Natural killer cell (primary cell): Measurements from ENCODE around the gene ZNF644. TPM values are rescaled to one million over a fixed set of nuclear protein-coding genes. Genes with fewer than 3 reads are reported as not detected.
A peak's percentile ranks its signal among the peaks of the same experiment; 100 is the strongest.

Experiments
- ATAC-seq, 3 donors: fragments of 150-1000 bp in 2 of 3; fragments of 200-7000 bp in 1 of 3; cut with Tn5 transposase; 1 replicate in 1 of 3; 2 replicates in 2 of 3; pipeline ENCODE4 v1.10.0; 2021; ENCODE audit warnings: mild to moderate bottlenecking in 2 of 3, moderate library complexity in 2 of 3
- DNase-seq, 2 donors: peaks; one replicate each; pipeline versions ENCODE4 v3.0.0 to v3.0.0-alpha.2; 2013 to 2021; ENCODE audit warnings: mixed read lengths in 1 of 2
- H3K27ac ChIP-seq: one replicate; pipeline ENCODE4 v1.5.1; 2013; ENCODE audit warnings: mild to moderate bottlenecking, low read length
- H3K27me3 ChIP-seq: one replicate; pipeline ENCODE4 v1.6.1; 2013; ENCODE audit warnings: low read length; ENCODE audit not compliant: control insufficient read depth, insufficient read depth
- H3K36me3 ChIP-seq: one replicate; pipeline ENCODE4 v1.6.1; 2013; ENCODE audit warnings: low read length; ENCODE audit not compliant: control insufficient read depth, insufficient read depth
- H3K4me1 ChIP-seq: one replicate; pipeline ENCODE4 v1.6.1; 2013; ENCODE audit warnings: low read length; ENCODE audit not compliant: control insufficient read depth, insufficient read depth
- H3K4me3 ChIP-seq: one replicate; pipeline ENCODE4 v1.5.1; 2013; ENCODE audit warnings: low read length
- H3K9me3 ChIP-seq: one replicate; pipeline ENCODE4 v1.6.1; 2013; ENCODE audit warnings: low read length; ENCODE audit not compliant: control insufficient read depth, insufficient read depth
- H3K27ac Mint-ChIP-seq, 2 donors: one replicate each; pipeline ENCODE4 v1.8.0; 2022; ENCODE audit warnings: mild to moderate bottlenecking in 2 of 2, mixed read lengths in 2 of 2, moderate library complexity in 1 of 2
- H3K27me3 Mint-ChIP-seq, 2 donors: one replicate each; pipeline ENCODE4 v1.8.0; 2022; ENCODE audit warnings: low read depth in 2 of 2, mixed read lengths in 2 of 2
- H3K36me3 Mint-ChIP-seq: one replicate; pipeline ENCODE4 v1.8.0; 2022; ENCODE audit warnings: mixed read lengths
- H3K4me1 Mint-ChIP-seq, 2 donors: one replicate each; pipeline ENCODE4 v1.8.0; 2022; ENCODE audit warnings: mixed read lengths in 2 of 2
- H3K4me3 Mint-ChIP-seq: one replicate; pipeline ENCODE4 v1.8.0; 2022; ENCODE audit warnings: mild to moderate bottlenecking, moderate library complexity, mixed read lengths
- H3K9me3 Mint-ChIP-seq, 2 donors: one replicate each; pipeline ENCODE4 v1.8.0; 2022; ENCODE audit warnings: mixed read lengths in 2 of 2
- CTCF ChIP-seq: fragments of 200-600 bp; IDR thresholded peaks from one replicate; pipeline ENCODE4 v1.8.0; 2022; ENCODE audit warnings: antibody characterized with exemption
- WGBS: methylation state at CpG from one replicate; pipeline ENCODE4 v1.1.7; 2013; ENCODE audit warnings: missing lambda C conversion rate; ENCODE audit not compliant: insufficient coverage; 5-methylcytosine and 5-hydroxymethylcytosine counted together
- intact Hi-C: fragments of 100-400 bp; cut with micrococcal nuclease; formaldehyde crosslinking; loops from one replicate; pipeline ENCODE4 v1.14.2; 2022
- total RNA-seq, 4 donors: library from RNA; stranded (reverse); fragments of 120-200 nt in 1 of 4; gene quantifications; one replicate each; pipeline versions ENCODE4 v1.2.3 to v1.2.4, GENCODE V29; 2013 to 2022

Gene ZNF644
- total RNA-seq: 100 to 1,000 TPM; 135 to 157 (median 142) TPM
- 172 TPM for total RNA-seq (2013)

GRCh38 chr1:91021686-91022517 is at the start of gene ZNF644:
TSS of gene ZNF644 (minus strand) at chr1:91022035. CDS start at chr1:90982353, 39,682 bp downstream.
- Mint-ChIP-seq H3K27ac (peak within 1 kb of the TSS; percentile 94 to 97), H3K9me3 (no peaks in the 10 kb centered on the region), H3K4me1 (peaks cover 39 to 48% of the 10 kb centered on the region in 2 donors), H3K4me3 (peak within 1 kb of the TSS; percentile 92), H3K27me3 (no peaks in the 10 kb centered on the region), H3K36me3 (no peaks in the 10 kb centered on the region)
- Histone ChIP-seq H3K36me3 (no peaks in the 10 kb centered on the region), H3K27ac (peak within 1 kb of the TSS; percentile 100), H3K4me1 (peaks cover 20% of the 10 kb centered on the region), H3K9me3 (no peaks in the 10 kb centered on the region), H3K4me3 (peak within 1 kb of the TSS; percentile 99), H3K27me3 (no peaks in the 10 kb centered on the region)
- ATAC-seq (peak; percentile 79 to 91 (median 79)), DNase-seq (peak; percentile 84 to 96)
- intact Hi-C loops: loop anchor here (2.0 kb wide), 1 partner anchor 103 kb away; no protein-coding TSS in a partner anchor
- WGBS: under 1% methylated on average over 70 of the region's 70 CpGs
- TF ChIP-seq CTCF: no peak

DNA sequence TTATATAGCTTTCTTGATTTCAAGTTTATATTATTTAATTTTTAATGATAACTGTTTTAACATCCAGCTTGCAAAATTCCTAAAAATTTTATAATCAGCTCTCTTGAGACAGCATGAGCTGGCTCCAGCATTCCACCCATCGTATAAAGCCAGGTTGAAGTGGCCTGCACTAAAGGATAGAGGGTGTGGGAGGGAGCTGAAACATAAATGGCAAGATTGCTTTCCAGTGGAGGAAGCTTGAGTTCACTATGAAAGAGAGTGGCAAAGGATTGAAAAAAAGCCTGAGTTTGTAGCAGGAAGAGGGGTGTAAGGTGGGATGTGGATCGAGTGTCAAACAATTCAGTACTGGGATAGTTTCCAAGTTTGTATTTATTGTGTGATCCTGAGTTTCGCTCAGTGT is 48.5 kb upstream of the ZNF644 start:
- no peaks in the 10 kb centered on the region for H3K36me3 ChIP-seq
- Mint-ChIP-seq H3K4me1 (no peaks in the 10 kb centered on the region), H3K9me3 (no peaks in the 10 kb centered on the region), H3K27me3 (peaks cover 14 to 25% of the 10 kb centered on the region in 2 donors), H3K27ac (no peak overlapping the region), H3K36me3 (no peaks in the 10 kb centered on the region), H3K4me3 (no peak overlapping the region)
- ATAC-seq (no peak), DNase-seq (no peak)
- no peaks in the 10 kb centered on the region for H3K4me1 ChIP-seq
- no peak overlapping the region for H3K27ac ChIP-seq
- intact Hi-C loops: no loop called here
- TF ChIP-seq CTCF: no peak
- no peak overlapping the region for H3K4me3 ChIP-seq
- 93% methylated on average over 3 of the region's 3 CpGs for WGBS
- H3K9me3 ChIP-seq: no peaks in the 10 kb centered on the region
- H3K27me3 ChIP-seq: no peaks in the 10 kb centered on the region

DNA sequence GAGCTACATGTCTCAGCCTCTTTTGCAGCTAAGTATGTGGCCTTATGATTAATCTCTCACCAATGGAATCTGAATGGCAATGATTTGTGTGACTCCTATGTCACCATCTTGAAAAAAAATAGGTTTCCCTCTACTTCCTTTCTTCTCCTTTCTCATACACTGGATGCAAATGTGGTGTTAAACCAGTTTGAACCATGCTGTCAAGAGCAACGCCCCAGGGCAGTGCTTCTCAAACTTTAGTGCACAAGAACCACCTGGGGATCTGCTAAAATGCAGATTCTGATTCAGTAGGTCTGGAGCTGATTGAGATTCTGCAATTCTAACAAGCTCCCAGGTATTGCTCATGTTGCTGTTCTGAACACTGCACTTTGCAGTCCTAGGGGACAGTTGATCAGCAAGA is 44.7 kb upstream of the ZNF644 start:
- Mint-ChIP-seq H3K27ac (no peak overlapping the region), H3K27me3 (peaks cover 9 to 29% of the 10 kb centered on the region in 2 donors), H3K36me3 (no peaks in the 10 kb centered on the region), H3K9me3 (no peaks in the 10 kb centered on the region), H3K4me3 (no peak overlapping the region), H3K4me1 (no peaks in the 10 kb centered on the region)
- H3K27me3 ChIP-seq: no peaks in the 10 kb centered on the region
- no peaks in the 10 kb centered on the region for H3K9me3 ChIP-seq
- TF ChIP-seq CTCF: no peak
- WGBS: 47% methylated on average over 1 of the region's 1 CpG
- H3K27ac ChIP-seq: no peak overlapping the region
- no peaks in the 10 kb centered on the region for H3K4me1 ChIP-seq
- H3K4me3 ChIP-seq: no peak overlapping the region
- DNase-seq (no peak), ATAC-seq (no peak)
- H3K36me3 ChIP-seq: no peaks in the 10 kb centered on the region
- intact Hi-C loops: no loop called here
